Heart left ventricle (tissue), 13 donors: ENCODE data around the gene SPAG9.

ENCODE experiments used
- POLR2A ChIP-seq, 2 donors: fragments of 450-650 bp; IDR thresholded peaks; one replicate each; pipeline ENCODE4 v1.6.1; 2017; ENCODE audit warnings: antibody characterized with exemption in 2 of 2, mild to moderate bottlenecking in 2 of 2, moderate library complexity in 2 of 2
- TF ChIP-seq, protein P1 (sequence below), 12 donors: fragments of 200-600 bp; sonication (generic) in 4 of 12; IDR thresholded peaks; one replicate each; pipeline versions ENCODE4 v1.5.0 to v1.8.0; 2018 to 2022; ENCODE audit warnings: antibody characterized with exemption in 12 of 12, mild to moderate bottlenecking in 5 of 12
- donor health status: ischemic (EF 13 %, LVEDD 7.1; RV severe dilation, severe dysfunction).
- donor health status: DM: no; HTN: yes; CAD: no.
- donor health status: DM: no; HTN: no; CAD: no.
- donor health status: ischemic (EF 25% LVEDD 6.9; RV normal size, moderate dysfunction).
- donor health status: ischemic (EF 25% LVEDD 5.7; RV mildly dilated, moderate dysfunction).
- donor health status: ischemic (EF 35%, LVEDD 5.7; RV mildly dilated, moderate dysfunction).
- donor health status: nonischemic (EF 11% LVEDD 7.7; RV severe dilation, severe dysfunction).
- donor health status: DM: yes; HTN: yes; CAD: no.
- donor health status: PGD.
- donor health status: ischemic (EF 29% LVEDD 5.4; RV normal size, mild dysfunction).
- donor health status: nonischemic (EF 23%, LVEDD 6.1; RV moderate dilation, normal function).

DNA sequence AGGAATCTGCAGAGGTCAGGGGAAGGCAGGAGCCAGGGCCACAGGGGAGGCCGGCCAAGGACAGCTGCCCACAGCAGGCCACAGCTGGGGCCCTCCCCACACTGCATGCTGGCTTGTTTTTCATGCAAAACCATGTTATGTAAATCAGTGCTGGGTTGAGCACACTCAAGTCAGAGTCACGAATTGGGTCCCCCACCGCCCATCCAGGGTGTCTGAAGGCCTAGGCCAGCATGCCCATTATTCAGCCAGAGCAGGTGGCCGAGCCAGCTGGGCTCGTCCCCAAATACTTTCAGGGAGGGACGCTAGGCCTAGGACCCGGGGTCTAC lies 203.3 kb downstream of the SPAG9 start:
- TF ChIP-seq, protein P1, sequence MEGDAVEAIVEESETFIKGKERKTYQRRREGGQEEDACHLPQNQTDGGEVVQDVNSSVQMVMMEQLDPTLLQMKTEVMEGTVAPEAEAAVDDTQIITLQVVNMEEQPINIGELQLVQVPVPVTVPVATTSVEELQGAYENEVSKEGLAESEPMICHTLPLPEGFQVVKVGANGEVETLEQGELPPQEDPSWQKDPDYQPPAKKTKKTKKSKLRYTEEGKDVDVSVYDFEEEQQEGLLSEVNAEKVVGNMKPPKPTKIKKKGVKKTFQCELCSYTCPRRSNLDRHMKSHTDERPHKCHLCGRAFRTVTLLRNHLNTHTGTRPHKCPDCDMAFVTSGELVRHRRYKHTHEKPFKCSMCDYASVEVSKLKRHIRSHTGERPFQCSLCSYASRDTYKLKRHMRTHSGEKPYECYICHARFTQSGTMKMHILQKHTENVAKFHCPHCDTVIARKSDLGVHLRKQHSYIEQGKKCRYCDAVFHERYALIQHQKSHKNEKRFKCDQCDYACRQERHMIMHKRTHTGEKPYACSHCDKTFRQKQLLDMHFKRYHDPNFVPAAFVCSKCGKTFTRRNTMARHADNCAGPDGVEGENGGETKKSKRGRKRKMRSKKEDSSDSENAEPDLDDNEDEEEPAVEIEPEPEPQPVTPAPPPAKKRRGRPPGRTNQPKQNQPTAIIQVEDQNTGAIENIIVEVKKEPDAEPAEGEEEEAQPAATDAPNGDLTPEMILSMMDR (IDR thresholded peaks at IDR 0.05): no peak
- TF ChIP-seq POLR2A (IDR thresholded peaks at IDR 0.05): no peak
